Umbilical cord (tissue), 2 donors: ENCODE measurements around the gene CTCFL. TPM values are rescaled to one million over a fixed set of nuclear protein-coding genes. Genes with fewer than 3 reads are reported as not detected.

Source experiments
- DNase-seq: peaks from one replicate; pipeline ENCODE4 v3.0.0-alpha.2; 2015; ENCODE audit warnings: low spot score
- total RNA-seq: library from RNA; depleted of rRNA; stranded (reverse); fragments of >200 nt; gene quantifications from one replicate; pipeline ENCODE4 v1.2.3, GENCODE V29; 2014; ENCODE audit warnings: low replicate concordance; ENCODE audit not compliant: insufficient read depth

The CTCFL gene
- total RNA-seq, 1 donor from 2014 or later = 2.6 TPM

GRCh38 chr20:57560554-57561355 is 35.8 kb upstream of the CTCFL start, which contains the start of gene PCK1:
Gene PCK1 (plus strand): TSS chr20:57561110. CDS start chr20:57561412, 302 bp downstream.
- no peak for DNase-seq

DNA sequence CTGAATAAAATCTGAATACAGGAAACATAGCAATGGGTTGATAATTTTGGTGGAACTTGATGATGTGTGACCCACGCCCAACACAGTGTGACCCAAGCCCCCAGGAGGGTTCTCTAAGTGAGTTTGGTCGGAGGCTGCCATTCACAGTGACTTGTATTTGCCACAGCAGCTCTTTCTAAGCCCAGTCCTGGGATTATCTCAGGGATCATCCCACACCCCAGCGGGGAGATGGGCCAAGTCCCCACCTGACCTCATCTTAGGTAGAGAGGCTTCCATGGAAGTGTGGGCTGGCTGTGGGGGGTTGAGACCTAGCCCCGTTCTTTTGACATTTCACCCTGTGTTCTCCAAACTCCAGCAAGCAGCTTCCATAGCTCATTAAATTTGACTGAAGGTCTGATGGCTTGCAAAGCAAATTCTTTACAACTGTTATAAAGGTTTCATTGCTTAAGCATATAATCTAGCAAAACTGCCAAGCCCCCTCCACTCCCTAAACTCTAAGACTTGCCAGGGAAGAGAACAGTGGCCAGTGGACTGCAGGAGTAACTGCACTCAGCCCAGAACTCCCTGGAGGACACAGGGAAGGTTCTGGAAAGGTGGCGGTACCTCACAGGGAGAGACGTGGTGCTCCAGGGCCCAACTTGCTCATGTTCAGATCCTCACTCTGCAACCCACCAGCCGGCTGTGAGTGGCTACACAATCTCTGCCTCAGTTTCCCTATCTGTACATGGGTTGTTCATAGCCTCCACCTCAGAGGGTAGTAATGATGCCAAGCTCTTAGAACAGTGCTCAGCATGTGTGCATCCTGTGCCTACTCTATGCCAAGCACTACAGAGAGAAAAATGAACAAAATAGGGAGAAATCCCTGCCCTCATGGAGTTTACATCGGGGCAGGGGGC is 35.0 kb upstream of the CTCFL start:
- no peak for DNase-seq

- DNase-seq = no peak
Measured at GRCh38 chr20:57559289-57559634, 34.3 kb upstream of the CTCFL start.

DNA sequence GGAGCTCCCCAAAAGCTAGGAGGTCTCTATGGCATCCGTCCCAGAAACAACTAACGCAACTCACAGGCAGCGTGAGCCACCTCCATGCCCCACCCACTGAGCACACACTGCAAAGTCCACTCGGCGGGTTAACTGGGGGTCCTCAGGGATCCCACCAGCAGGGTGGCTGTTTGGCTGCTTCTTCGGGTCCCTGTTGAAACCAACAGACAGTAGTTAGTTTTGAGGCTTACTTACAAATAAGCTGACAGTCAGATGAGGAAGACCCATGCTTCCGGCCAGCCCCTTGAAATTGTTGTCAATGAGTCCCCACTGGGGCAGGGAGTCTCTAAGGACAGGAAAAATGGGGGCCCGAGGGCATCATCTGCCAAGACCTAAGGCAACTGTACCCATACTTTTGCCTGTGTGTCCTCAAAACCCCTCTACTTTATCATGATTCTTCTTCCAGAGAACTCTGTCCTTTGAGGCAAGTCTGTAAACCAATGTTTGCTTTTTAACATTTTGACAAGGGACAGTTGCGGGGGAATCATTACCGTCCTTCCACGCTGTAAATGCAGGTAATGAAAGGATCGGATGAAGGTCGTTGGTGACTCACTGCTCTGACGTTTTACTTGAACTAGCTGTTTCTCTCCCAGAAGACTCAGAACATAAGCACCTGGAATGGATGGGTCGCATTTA is 33.8 kb upstream of the CTCFL start:
- DNase-seq = no peak

- no peak for DNase-seq
Measured at GRCh38 chr20:57557926-57558613, 33.1 kb upstream of the CTCFL start.

DNA sequence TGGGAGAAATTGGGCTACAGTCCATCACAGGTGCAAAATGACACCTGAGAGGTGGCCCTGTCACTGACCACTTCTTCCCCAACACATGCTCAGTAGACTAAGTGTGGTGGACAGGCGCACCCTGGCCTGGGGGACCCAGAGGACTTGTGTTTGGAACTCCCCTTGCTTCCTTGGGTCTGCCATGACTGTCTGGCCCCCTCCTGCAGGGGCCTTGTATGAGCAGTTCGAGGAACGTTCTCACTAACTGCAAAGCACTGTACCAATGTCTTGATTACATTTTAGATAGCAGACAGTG is 32.0 kb upstream of the CTCFL start:
- no peak for DNase-seq

DNA sequence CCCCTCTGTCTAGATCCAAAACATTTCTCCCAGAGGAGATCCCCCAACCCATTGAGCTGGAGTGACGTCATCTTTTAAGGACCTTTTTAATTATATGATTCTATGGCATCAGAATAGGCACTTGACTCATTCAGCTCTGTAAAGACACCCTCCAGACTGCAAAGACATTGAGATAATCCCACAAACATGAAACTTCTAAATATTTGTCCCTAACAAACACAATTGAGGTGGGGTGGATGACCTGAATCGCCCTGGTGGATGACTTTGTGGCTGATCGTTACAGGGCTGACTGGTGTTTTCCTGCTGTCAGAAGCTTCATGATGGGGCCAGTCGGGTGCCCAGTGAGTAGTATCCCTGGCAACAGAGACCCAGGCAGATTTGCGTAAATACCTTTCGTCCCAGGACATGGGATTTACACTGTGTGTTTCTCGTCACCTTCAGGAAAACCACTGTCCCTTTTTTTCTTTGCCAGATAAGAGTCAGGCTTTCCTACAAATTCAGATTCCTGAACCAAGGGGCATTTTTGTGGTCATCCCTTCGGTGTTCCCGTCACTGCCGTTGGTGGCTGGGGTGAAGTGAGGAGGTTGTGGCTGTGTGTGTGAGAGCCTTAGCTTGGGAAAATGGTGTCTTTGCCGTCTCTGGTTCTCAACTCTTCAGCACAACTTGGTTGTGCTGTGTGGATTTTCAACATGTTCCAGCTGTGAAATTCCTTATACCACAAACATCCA is 30.7 kb upstream of the CTCFL start:
- DNase-seq = no peak

DNA sequence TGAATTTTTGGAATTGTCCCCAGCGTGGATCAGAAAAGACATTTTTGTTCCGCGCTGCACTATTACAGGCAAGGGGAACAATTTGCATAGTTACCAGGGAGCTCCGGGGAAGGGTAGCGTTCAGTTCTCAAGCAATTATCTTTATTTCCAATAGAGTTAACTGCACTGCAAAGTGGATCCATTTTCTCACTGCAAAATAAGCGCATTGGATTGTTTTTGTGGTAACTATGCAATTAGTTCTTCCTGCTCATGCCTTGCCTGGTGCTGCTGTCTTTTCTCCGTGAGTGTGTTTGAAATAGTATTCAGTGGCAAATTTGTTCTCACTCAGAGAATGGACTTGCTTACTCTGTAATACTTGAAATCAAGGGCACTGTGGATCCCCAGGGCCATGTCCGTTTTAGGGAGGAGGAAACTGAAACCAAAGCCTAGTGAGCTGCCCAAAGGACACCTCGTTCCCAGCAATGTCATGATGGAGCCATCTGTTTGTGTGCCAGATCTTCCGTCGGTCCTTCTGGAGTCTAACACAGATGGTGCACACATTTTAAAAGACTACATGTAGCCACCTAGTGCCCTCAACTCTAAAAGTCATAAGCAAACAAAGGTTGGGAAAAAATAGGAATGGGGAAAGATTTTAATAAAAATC is 28.6 kb upstream of the CTCFL start:
- DNase-seq = no peak

- no peak for DNase-seq
Measured at GRCh38 chr20:57552471-57552870, 27.5 kb upstream of the CTCFL start.

GRCh38 chr20:57548177-57549058 is 23.5 kb upstream of the CTCFL start:
- no peak for DNase-seq

DNA sequence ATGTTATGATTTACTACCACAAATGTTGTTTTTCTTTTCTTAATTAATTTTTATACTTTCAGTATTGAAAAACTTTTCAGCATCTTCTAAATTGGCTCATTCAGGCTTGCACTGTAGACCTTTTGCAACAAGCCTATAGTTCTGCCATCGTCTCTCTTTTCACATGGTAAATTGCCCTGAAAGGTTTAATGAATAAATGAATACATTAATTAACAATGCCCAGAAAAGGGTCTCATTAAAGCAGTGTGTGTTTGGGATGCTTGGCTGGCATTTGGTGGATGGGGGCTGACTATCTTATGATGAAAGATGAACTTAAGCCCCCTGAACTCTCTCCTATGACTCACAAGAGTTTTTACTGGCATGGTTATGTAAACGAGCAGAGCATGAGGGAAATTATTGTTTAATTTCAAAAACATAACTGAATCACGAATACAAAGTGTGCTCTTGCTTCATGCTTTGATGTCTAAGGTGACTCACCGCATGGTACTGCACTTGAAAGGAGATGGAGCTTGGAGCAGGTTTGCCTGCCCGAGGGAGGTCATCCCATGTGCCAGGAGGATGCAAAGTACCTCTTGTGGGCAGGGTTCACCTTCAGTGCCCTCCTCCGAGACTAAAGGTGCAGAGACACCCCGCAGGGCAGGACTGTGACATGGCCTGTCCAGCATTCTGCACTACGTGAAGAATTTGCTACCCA is 22.2 kb upstream of the CTCFL start:
- no peak for DNase-seq

DNA sequence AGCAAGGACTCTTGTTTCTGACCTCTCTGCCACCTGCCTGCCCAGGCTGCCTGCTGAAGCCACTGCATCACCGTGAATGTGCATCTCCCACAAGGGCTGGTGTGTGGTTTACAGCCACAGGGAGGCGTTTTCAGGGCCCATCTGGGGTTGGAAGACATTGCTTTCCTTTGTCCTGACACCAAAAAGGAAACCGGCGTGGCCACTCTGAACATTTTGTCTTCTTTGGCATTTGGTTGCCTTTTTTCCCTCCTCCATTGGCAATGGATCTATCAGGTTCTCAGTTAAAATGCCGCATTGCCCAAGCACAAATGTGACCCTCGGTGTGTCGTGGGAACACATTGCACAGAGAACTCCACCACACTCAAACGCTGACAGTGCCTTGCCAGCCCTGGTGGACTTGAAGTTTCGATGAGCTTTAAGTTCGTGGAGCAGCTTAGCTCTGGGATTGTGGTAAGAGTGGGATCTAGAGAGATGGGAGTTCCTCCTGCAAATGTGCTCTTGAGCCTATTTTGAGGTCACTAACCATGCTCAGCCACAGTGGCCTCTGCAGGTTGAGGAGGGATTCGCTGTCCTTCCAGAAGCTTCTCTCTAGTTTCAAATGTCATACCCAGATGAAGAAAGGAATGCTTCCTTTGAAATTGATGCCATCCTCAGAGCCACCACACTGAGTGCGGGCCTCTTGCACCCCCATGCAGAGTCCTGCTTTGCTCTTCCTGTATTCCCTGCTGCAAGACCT is 21.2 kb upstream of the CTCFL start:
- DNase-seq = no peak

- DNase-seq = no peak
Measured at GRCh38 chr20:57544838-57545564, 20.1 kb upstream of the CTCFL start.

DNA sequence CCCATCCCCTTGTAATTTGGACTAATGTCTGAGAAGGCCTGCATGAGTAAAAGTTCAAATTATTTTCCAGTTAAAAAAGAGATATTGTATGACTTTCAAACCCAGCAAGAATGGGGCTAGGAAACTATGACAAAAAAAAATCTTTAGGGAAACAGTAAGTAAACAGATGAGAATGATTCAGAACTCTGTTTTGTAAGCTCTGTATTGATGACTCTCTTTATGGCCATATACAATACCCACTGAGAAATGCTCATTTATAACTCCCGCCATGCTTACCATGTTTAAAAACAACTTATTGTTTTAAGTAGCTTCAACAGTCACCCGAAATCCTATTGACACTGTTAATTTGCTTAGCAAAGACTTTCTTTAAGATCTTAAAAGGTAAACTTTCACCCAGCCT is 18.8 kb upstream of the CTCFL start:
- DNase-seq = no peak

DNA sequence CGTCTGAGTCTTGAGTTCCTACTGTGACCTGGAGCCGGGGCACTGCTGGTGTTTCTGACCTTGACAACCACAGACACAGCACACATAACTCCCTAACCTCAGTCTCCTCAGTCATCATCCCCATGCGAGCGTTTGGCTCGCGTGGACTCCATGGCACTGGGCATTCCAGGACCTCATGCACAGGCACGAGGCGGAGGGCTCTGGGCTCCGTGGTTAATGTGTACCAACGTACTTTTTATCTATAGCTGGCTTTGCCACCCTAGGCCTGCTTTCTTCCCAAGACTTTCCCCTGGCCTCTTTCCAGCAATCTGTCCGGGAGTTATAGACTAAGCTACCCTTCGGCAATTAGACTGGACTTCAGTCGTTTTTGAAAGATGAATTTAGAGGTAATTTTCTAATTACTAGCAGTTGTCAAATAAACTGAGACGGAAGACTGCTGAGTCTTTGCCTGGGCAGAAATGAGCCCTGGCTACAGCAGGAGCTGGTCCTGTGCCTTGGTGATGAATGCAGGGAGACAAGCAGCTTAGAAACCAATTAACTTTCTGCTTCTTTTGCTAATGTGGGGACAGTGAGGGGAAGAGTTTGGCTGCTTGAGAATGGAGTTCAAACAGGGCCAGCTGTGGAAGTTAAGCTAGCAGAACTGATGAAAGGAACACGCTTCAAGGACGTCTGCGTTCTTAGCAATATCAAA is 16.1 kb upstream of the CTCFL start:
- DNase-seq = no peak

DNA sequence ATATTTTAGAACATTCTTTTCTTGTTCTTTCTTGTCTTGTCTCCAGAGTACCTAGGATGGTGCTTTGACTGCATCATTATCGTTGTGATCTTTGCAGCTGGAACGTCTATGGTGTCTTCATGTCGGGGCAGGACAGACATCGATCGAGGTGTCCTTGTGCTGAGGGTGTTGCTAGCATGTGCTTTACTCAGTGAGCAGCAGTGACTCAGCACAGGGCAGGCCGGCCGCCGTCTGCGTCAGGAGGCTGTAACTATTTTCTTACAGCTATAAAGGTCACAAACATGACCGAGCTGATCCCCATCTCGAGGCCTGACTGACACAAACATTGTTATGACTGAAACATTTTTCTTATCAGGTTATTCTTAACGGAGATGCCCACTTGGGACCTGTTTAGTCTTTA is 14.9 kb upstream of the CTCFL start:
- no peak for DNase-seq

GRCh38 chr20:57537822-57538221 is 12.9 kb upstream of the CTCFL start:
- DNase-seq = no peak
